ENCODE data around the gene ZNF506. TPM values are rescaled to one million over a fixed set of nuclear protein-coding genes. Genes with fewer than 3 reads are reported as not detected.

ZNF506 gene
- polyA plus RNA-seq, 1 of the 3 experiments (the other 2 are of a cell fraction): 4.1 TPM

GRCh38 chr19:19778666-19779065 lies 42.9 kb downstream of the ZNF506 start:
- Histone ChIP-seq H3K9ac (no peak overlapping the region), H3K36me3 (replicated peaks in 1 of 2; ENCODE audit: control insufficient read depth in 1 of 2, insufficient read depth in 2 of 2, low read length in 1 of 2) (peaks cover 0 to 21% of the 10 kb centered on the region in 2 experiments), H3K4me2 (no peak overlapping the region), H3K9me2 (no peaks in the 10 kb centered on the region), H2AFZ (ENCODE audit: low read depth) (no peak overlapping the region), H3K27me3 (ENCODE audit: insufficient read depth) (no peaks in the 10 kb centered on the region), H3F3A (replicated peaks; ENCODE audit: insufficient read depth) (no peaks in the 10 kb centered on the region), H4K20me1 (ENCODE audit: insufficient read depth) (no peaks in the 10 kb centered on the region), H3K9me3 (no peaks in the 10 kb centered on the region), H3K4me1 (ENCODE audit: control insufficient read depth in 1 of 2, insufficient read depth in 2 of 2, low read depth in 1 of 2, low read length in 1 of 2) (peaks cover 0 to 12% of the 10 kb centered on the region in 2 experiments; a peak in 2 of 4 replicates), H3K27ac (ENCODE audit: low read depth in 2 of 2, low read length in 1 of 2) (no peak overlapping the region), H3K4me3 (ENCODE audit: low read depth in 2 of 2, low read length in 1 of 2) (no peak overlapping the region), H3K79me2 (ENCODE audit: insufficient read depth) (peaks cover 51% of the 10 kb centered on the region)
- 86% methylated on average over 2 of the region's 2 CpGs for WGBS (ENCODE audit: low lambda C conversion rate)
- DNase-seq: no peak
- TF ChIP-seq YY1 (IDR thresholded peaks at IDR 0.05; ENCODE audit: low read depth) (no peak), SIN3A (IDR thresholded peaks at IDR 0.05; ENCODE audit: borderline replicate concordance, low read depth, low read length) (no peak), GATA2 (CRISPR knock-in tag; IDR thresholded peaks at IDR 0.05) (no peak), MEF2A (IDR thresholded peaks at IDR 0.05; ENCODE audit: borderline replicate concordance, low read depth) (no peak), FOXM1 (IDR thresholded peaks at IDR 0.05; ENCODE audit: low read depth) (no peak), FOSL2 (IDR thresholded peaks at IDR 0.05; ENCODE audit: borderline replicate concordance, low read depth) (no peak)
- TF ChIP-seq, protein P1, sequence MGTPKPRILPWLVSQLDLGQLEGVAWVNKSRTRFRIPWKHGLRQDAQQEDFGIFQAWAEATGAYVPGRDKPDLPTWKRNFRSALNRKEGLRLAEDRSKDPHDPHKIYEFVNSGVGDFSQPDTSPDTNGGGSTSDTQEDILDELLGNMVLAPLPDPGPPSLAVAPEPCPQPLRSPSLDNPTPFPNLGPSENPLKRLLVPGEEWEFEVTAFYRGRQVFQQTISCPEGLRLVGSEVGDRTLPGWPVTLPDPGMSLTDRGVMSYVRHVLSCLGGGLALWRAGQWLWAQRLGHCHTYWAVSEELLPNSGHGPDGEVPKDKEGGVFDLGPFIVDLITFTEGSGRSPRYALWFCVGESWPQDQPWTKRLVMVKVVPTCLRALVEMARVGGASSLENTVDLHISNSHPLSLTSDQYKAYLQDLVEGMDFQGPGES (IDR thresholded peaks at IDR 0.05; ENCODE audit: low read depth, low read length): no peak
- CTCF ChIA-PET: interaction anchor here (0.9 to 1.5 kb wide), 3 partner anchors 8 to 246 kb away, joined by 3 to 4 read pairs (median 3); no protein-coding TSS in a partner anchor
- POLR2A ChIA-PET: interaction anchor here (1.0 kb wide), 1 partner anchor 43 kb away, joined by 3 read pairs; the partner anchor contains the start of gene ZNF506

DNA sequence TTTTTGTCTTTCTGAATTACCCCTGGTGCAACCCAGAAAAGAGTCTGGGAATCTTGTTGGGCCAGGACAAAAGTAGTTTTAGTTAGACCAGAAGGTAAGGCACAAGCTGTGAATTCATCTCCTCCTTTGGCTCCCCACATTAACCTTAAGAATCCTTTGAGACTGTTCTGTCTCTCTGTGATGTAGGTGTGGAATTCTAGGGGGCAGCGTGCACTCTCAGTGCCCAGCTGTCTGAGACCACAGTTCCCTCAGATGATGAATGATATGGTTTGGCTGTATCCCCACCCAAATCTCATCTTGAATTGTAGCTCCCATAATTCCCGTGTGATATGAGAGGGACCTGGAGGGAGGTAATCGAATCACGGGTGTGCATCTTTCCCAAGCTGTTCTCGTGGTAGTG lies 43.9 kb downstream of the ZNF506 start:
- peak overlapping the region; percentile 79 to 83 for H3K4me3 ChIP-seq (ENCODE audit: low read depth in 2 of 2, low read length in 1 of 2)
- WGBS (ENCODE audit: low lambda C conversion rate): 47% methylated on average over 5 of the region's 5 CpGs
- TF ChIP-seq EZH2phosphoT487 (IDR thresholded peaks at IDR 0.05; ENCODE audit: borderline replicate concordance, low read depth) (no peak), TAF1 (IDR thresholded peaks at IDR 0.05; ENCODE audit: borderline replicate concordance, low read depth, low read length) (no peak), REST (IDR thresholded peaks at IDR 0.05; ENCODE audit: low read depth, low read length) (no peak), RCOR1 (IDR thresholded peaks at IDR 0.05; ENCODE audit: low read length) (no peak), SIN3A (IDR thresholded peaks at IDR 0.05; ENCODE audit: borderline replicate concordance, low read depth, low read length) (no peak), ZBTB33 (IDR thresholded peaks at IDR 0.05; ENCODE audit: borderline replicate concordance, low read depth) (no peak), MXI1 (IDR thresholded peaks at IDR 0.05; ENCODE audit: low read depth, low read length) (no peak), NRF1 (IDR thresholded peaks at IDR 0.05; ENCODE audit: low read depth, low read length) (no peak), JUND (IDR thresholded peaks at IDR 0.05) (no peak), PBX3 (IDR thresholded peaks at IDR 0.05) (no peak), POLR2AphosphoS5 (IDR thresholded peaks at IDR 0.05; ENCODE audit: low read depth, low read length) (no peak)
- TF ChIP-seq, protein P2, sequence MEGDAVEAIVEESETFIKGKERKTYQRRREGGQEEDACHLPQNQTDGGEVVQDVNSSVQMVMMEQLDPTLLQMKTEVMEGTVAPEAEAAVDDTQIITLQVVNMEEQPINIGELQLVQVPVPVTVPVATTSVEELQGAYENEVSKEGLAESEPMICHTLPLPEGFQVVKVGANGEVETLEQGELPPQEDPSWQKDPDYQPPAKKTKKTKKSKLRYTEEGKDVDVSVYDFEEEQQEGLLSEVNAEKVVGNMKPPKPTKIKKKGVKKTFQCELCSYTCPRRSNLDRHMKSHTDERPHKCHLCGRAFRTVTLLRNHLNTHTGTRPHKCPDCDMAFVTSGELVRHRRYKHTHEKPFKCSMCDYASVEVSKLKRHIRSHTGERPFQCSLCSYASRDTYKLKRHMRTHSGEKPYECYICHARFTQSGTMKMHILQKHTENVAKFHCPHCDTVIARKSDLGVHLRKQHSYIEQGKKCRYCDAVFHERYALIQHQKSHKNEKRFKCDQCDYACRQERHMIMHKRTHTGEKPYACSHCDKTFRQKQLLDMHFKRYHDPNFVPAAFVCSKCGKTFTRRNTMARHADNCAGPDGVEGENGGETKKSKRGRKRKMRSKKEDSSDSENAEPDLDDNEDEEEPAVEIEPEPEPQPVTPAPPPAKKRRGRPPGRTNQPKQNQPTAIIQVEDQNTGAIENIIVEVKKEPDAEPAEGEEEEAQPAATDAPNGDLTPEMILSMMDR (IDR thresholded peaks at IDR 0.05): no peak

More for the DNA sequence above, 43.9 kb downstream of the ZNF506 start:
- peaks cover 49% of the 10 kb centered on the region for H3K79me2 ChIP-seq (ENCODE audit: insufficient read depth)
- H3K36me3 ChIP-seq (replicated peaks in 1 of 2; ENCODE audit: control insufficient read depth in 1 of 2, insufficient read depth in 2 of 2, low read length in 1 of 2): peaks cover 0 to 17% of the 10 kb centered on the region in 2 experiments
- no peaks in the 10 kb centered on the region for H3F3A ChIP-seq (replicated peaks; ENCODE audit: insufficient read depth)
- no peak overlapping the region for H2AFZ ChIP-seq (ENCODE audit: low read depth)
- no peaks in the 10 kb centered on the region for H3K9me3 ChIP-seq
- no peak for DNase-seq
- no peaks in the 10 kb centered on the region for H4K20me1 ChIP-seq (ENCODE audit: insufficient read depth)
- no peaks in the 10 kb centered on the region for H3K9me2 ChIP-seq
- H3K27me3 ChIP-seq (ENCODE audit: insufficient read depth): no peaks in the 10 kb centered on the region
- H3K4me1 ChIP-seq (ENCODE audit: control insufficient read depth in 1 of 2, insufficient read depth in 2 of 2, low read depth in 1 of 2, low read length in 1 of 2): peaks cover 0 to 12% of the 10 kb centered on the region in 2 experiments; a peak in 2 of 4 replicates
- POLR2A ChIA-PET: no interaction called here
- CTCF ChIA-PET: interaction anchor here (0.9 to 1.5 kb wide), 4 partner anchors 9 to 245 kb away, joined by 3 to 5 read pairs (median 4); no protein-coding TSS in a partner anchor
- H3K9ac ChIP-seq: no peak overlapping the region
- peak overlapping the region; percentile 79 for H3K4me2 ChIP-seq
- H3K27ac ChIP-seq (ENCODE audit: low read depth in 2 of 2, low read length in 1 of 2): no peak overlapping the region

Measured in SK-N-SH (cell line).